ENCODE results near the gene SLC5A2.

Gene SLC5A2

GRCh38 chr16:31508706-31509195 lies 25.8 kb downstream of the SLC5A2 start:
- no peak for TF ChIP-seq REST (IDR thresholded peaks at IDR 0.05; ENCODE audit: insufficient read depth in 1 of 2, low read depth in 2 of 2, low read length in 2 of 2)
- TF ChIP-seq TAF1 (IDR thresholded peaks at IDR 0.05; ENCODE audit: borderline replicate concordance, insufficient read depth, low read length), result no peak
- TF ChIP-seq POLR2AphosphoS5 (IDR thresholded peaks at IDR 0.05; ENCODE audit: low read depth, low read length), result no peak
- TF ChIP-seq FOXP2 (optimal IDR thresholded peaks at IDR 0.05; ENCODE audit: borderline replicate concordance, extremely low read depth, extremely low read length, insufficient read depth), result no peak
- no peak for TF ChIP-seq SIN3A (IDR thresholded peaks at IDR 0.05; ENCODE audit: borderline replicate concordance, insufficient read depth, low read length)

GRCh38 chr16:31513126-31513525 lies 30.2 kb downstream of the SLC5A2 start:
- no peak for TF ChIP-seq TAF1 (IDR thresholded peaks at IDR 0.05; ENCODE audit: borderline replicate concordance, insufficient read depth, low read length)
- TF ChIP-seq FOXP2 (optimal IDR thresholded peaks at IDR 0.05; ENCODE audit: borderline replicate concordance, extremely low read depth, extremely low read length, insufficient read depth), result no peak
- no peak for TF ChIP-seq REST (IDR thresholded peaks at IDR 0.05; ENCODE audit: insufficient read depth in 1 of 2, low read depth in 2 of 2, low read length in 2 of 2)
- TF ChIP-seq POLR2AphosphoS5 (IDR thresholded peaks at IDR 0.05; ENCODE audit: low read depth, low read length), result no peak
- TF ChIP-seq SIN3A (IDR thresholded peaks at IDR 0.05; ENCODE audit: borderline replicate concordance, insufficient read depth, low read length), result no peak

- TF ChIP-seq REST (IDR thresholded peaks at IDR 0.05; ENCODE audit: insufficient read depth in 1 of 2, low read depth in 2 of 2, low read length in 2 of 2), result no peak
- no peak for TF ChIP-seq FOXP2 (optimal IDR thresholded peaks at IDR 0.05; ENCODE audit: borderline replicate concordance, extremely low read depth, extremely low read length, insufficient read depth)
- TF ChIP-seq POLR2AphosphoS5 (IDR thresholded peaks at IDR 0.05; ENCODE audit: low read depth, low read length), result no peak
These were observed 31.0 kb downstream of the SLC5A2 start for GRCh38 chr16:31513884-31514283.

GRCh38 chr16:31517800-31518402 lies 35.0 kb downstream of the SLC5A2 start:
- TF ChIP-seq TAF1 (IDR thresholded peaks at IDR 0.05; ENCODE audit: borderline replicate concordance, insufficient read depth, low read length) (no peak), REST (IDR thresholded peaks at IDR 0.05; ENCODE audit: insufficient read depth in 1 of 2, low read depth in 2 of 2, low read length in 2 of 2) (no peak), POLR2AphosphoS5 (IDR thresholded peaks at IDR 0.05; ENCODE audit: low read depth, low read length) (no peak), SIN3A (IDR thresholded peaks at IDR 0.05; ENCODE audit: borderline replicate concordance, insufficient read depth, low read length) (no peak), FOXP2 (optimal IDR thresholded peaks at IDR 0.05; ENCODE audit: borderline replicate concordance, extremely low read depth, extremely low read length, insufficient read depth) (no peak)

Measured in PFSK-1 (cell line).